AG10803 (cell line): ENCODE data around the gene CNMD.

Source experiments
- DNase-seq: peaks from one replicate; pipeline ENCODE4 v3.0.0; 2010; ENCODE audit warnings: low read depth
- H3K4me3 ChIP-seq: 2 replicates; pipeline ENCODE4 v1.5.1; 2011; ENCODE audit warnings: mild to moderate bottlenecking, low read length, control low read depth
- TF ChIP-seq, protein P1 (sequence below): conservative IDR thresholded peaks from 2 replicates; pipeline ENCODE4 v1.5.1; 2011; ENCODE audit warnings: mild to moderate bottlenecking, low read length, control low read depth, inconsistent platforms

The CNMD gene

DNA sequence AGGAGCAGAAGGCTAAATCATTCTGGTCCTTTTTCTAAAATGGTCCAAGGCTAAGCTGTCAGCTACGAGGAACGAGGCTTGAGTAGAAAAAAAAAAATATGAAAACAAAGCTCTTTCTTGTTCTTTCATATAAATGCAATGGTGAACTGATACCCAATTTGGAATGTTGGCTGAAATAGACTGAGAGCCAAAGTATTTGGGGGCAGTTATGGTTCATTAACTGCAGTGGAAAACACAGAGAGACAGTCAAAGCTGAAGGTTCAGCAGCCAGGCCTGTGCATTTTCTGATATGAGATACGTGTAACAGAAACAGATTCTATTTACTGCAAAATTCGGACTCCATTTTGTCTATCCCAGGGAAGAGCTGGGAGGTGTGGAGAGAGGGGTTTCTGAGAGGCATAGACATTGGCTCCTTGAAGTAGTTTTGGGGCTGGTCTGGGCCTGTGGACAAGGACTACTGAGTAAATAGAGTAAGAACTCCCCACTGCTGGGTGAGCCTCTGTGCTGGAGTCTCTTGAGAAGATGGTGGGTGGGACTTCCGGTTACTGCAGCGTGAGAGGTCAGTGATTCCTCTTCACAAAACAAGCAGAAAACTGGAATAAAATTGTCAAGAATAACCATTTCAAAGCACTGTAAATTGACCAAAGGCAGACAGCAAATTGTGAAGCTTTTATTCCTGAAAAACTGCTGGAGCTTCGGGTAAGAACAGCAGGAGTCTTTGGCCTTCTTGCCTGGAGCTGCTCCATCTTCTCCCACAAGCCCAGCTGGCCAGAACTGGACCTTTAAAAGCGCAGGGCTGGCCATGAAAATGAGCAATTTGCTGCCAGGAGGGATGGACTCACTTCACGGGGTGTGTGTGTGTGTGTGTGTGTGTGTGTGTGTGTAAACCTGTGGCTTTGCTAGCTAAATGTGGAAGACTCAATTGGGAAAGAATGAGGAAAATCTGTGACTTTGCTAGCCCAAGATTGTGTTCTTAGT lies 43.1 kb upstream of the CNMD start:
- TF ChIP-seq, protein P1, sequence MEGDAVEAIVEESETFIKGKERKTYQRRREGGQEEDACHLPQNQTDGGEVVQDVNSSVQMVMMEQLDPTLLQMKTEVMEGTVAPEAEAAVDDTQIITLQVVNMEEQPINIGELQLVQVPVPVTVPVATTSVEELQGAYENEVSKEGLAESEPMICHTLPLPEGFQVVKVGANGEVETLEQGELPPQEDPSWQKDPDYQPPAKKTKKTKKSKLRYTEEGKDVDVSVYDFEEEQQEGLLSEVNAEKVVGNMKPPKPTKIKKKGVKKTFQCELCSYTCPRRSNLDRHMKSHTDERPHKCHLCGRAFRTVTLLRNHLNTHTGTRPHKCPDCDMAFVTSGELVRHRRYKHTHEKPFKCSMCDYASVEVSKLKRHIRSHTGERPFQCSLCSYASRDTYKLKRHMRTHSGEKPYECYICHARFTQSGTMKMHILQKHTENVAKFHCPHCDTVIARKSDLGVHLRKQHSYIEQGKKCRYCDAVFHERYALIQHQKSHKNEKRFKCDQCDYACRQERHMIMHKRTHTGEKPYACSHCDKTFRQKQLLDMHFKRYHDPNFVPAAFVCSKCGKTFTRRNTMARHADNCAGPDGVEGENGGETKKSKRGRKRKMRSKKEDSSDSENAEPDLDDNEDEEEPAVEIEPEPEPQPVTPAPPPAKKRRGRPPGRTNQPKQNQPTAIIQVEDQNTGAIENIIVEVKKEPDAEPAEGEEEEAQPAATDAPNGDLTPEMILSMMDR = no peak
- no peak overlapping the region for H3K4me3 ChIP-seq

DNA sequence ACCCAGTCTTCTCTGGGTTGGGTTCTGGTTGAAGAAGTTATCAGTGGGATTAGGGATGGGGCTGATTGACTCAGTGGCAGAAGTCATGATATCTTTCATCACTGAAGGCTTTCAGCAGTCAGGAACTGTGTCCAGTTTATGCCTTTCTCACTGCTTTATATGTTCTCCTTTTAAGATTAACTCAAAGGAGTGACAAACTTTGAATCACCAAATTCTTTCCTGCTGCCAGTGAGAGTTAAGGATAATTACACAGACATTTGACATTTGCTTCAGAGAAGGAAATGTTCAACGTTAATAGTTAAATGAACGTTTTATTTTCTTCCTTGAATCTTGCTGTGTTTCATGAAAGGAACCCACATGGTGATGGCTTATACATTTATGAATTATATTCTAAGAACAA lies 41.0 kb upstream of the CNMD start:
- no peak overlapping the region for H3K4me3 ChIP-seq
- TF ChIP-seq, protein P1 = no peak
- no peak for DNase-seq

More for the DNA sequence above, 43.1 kb upstream of the CNMD start:
- DNase-seq = no peak

DNA sequence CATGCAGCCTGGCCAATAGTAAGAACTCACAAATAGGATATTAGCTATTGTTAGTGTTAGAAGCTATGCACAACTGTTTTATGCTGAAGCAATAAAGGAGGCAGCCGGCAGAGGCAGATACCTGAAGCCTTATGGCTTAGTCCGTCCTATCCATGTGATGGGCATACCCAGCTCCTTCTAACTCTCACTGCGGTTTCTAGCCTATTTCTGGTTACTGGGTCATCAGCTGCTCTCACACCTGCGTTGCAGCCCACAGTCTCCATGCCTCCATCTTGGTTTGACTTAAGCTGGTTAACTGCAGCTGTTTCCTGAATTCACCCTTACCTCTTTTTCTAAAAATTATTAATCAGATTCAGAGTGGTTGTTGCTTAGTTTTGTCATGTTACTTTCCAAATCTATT lies 40.5 kb upstream of the CNMD start:
- TF ChIP-seq, protein P1 = no peak
- DNase-seq = no peak
- H3K4me3 ChIP-seq = no peak overlapping the region

DNA sequence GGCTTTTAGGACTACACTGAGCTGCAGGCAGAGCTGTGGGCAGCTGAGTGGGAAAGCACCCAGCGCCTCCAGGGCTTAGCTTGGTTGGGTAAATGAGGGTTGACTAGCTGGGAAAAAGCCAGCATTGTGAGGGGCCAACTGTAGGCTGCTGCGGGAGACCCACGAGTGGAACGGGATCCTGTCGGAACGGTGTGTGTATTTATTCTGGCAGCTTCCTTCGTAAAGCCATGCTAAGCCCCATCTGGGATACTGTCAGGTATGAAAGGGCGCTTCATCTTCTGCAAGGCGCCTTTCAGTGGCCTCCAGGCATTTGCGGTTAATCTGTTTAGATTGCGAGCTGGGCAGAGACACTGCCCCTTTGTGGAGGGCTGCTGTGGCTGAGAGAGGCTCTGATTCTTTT lies 39.5 kb upstream of the CNMD start:
- TF ChIP-seq, protein P1 = no peak
- H3K4me3 ChIP-seq = no peak overlapping the region
- no peak for DNase-seq

DNA sequence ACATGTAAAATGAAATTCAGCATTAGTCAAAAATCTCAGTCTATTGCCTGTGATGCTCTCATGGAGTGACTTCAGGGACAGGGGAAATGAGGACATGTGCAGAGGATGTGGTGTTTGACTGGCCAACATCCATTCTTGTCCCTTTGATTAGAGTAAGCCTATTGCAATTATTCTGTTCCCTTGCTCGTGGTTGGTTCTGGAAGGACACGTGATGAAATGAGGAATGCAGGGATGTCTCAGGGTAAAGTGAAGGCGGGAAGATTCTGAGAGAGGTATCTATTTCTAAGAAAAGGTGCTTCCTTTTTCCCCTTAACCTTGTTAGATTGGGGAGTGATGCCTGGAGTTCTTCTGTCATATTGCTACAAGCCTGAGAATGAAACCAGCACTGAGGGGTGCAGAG lies 37.1 kb upstream of the CNMD start:
- no peak overlapping the region for H3K4me3 ChIP-seq
- DNase-seq = no peak
- TF ChIP-seq, protein P1 = no peak

DNA sequence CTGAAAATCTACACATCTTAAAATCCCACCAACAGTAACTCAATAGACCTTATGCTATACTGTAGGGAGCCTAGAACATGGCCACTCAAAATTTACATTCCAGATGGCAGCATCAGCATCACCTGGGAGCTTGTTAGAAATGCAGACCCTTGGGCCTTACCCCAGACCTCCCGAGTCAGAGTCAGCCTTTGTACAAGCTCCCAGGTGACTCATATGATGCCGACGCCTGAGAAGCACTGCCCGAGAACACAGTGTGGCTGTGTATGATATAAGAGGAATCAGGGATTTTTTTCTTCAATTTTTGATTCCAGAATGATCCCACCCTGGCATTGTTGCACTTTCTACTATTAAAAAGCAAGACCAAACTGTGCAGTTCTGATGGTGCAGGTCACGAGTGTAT lies 35.9 kb upstream of the CNMD start:
- TF ChIP-seq, protein P1 = no peak
- DNase-seq = no peak
- no peak overlapping the region for H3K4me3 ChIP-seq

DNA sequence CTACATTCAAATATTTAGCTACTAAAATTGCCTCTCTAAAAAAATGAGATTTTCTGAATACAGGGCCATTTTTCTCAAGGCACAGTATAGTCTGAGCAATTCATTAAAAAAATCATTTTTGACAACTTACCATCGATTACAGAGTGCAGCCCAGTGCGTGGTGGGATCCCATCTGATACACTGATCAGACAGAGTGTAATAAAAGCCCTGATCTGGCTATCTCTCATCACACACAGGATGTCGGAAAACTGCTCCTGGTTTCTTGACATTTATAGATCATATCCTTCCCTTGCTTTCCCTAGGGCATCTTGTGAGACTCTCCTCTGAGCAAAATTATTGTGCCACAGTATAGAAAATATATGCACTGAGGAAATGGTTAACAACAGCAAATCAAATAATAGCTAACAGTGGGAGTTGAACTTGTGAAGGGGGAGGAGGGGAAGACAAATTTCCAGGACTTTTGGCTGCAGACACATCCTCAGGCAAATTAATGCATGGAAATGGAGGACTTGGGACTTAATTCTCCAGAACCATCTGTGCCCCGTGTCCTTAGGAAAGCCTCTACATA lies 28.4 kb upstream of the CNMD start:
- no peak for DNase-seq
- H3K4me3 ChIP-seq = no peak overlapping the region
- TF ChIP-seq, protein P1 = no peak
